HG03039 (cell line): ENCODE results near the gene TRH.

Experiments
- ATAC-seq: cut with Tn5 transposase; IDR thresholded peaks from one replicate; pipeline ENCODE4 v1.9.1; 2021; ENCODE audit warnings: mild to moderate bottlenecking, moderate library complexity; ENCODE audit not compliant: unreplicated experiment

Gene TRH, protein sequence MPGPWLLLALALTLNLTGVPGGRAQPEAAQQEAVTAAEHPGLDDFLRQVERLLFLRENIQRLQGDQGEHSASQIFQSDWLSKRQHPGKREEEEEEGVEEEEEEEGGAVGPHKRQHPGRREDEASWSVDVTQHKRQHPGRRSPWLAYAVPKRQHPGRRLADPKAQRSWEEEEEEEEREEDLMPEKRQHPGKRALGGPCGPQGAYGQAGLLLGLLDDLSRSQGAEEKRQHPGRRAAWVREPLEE

DNA sequence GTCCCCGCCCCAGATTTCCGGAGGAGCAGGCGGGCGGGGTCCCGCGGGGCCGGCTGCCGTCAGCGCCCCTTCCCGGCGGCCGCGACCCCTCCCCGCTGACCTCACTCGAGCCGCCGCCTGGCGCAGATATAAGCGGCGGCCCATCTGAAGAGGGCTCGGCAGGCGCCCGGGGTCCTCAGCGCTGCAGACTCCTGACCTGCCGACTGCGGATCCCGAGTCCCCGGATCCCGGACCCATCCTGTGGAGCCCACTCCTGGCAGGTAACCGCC lies at the start of gene TRH:
Gene TRH, plus strand, starts transcription at position 157 of the 269 bp plus-strand sequence. CDS start 1,097 bp downstream, outside the sequence.
- no peak for ATAC-seq

GRCh38 chr3:129927072-129927471 lies 47.4 kb upstream of the TRH start:
- no peak for ATAC-seq

DNA sequence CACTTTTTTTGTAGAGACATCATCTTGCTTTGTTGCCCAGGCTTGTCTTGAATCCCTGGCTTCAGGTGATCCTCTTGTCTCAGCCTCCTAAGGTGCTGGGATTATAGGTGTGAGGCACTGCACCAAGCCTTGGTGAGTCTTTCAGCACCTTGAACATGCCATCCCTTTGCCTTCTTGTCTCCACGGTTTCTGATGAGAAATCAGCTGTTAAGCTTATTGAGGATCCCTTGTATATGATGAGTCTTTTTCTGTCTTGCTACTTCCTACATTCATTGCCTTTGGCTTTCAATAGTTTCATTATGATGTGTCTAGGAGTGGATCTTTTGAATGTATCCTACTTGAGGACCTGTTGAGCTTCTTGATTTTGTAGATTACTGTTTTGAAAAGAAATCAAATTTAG lies 45.1 kb upstream of the TRH start:
- ATAC-seq, result no peak

DNA sequence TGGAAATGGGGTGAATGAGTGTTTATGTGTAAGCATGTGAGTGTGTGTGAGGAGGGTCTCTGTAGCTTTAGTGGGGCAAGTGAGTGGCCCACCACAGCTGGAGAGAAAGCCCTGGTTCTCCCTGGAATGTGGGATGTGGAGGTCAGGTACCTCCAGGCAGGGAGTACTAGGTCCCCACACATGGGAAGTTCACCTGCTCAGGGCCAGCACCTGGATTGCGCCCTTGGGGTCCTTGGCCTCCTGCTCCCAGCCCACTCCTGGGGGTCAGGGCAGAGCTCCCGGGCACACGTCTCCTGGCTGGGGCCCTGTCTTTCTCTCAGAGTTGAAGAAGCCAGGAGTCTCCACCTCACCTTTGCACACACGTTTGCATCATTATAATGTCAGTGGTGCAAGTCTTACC lies 41.0 kb upstream of the TRH start:
- ATAC-seq, result no peak

GRCh38 chr3:129934234-129935123 lies 40.0 kb upstream of the TRH start:
- ATAC-seq, result no peak

- no peak for ATAC-seq
These were observed 37.8 kb upstream of the TRH start for GRCh38 chr3:129936757-129937156.

- ATAC-seq, result no peak
These were observed 36.8 kb upstream of the TRH start for GRCh38 chr3:129937717-129938116.

GRCh38 chr3:129938140-129938930 lies 36.2 kb upstream of the TRH start:
- ATAC-seq, result no peak

GRCh38 chr3:129940086-129940485 lies 34.4 kb upstream of the TRH start:
- ATAC-seq, result no peak

DNA sequence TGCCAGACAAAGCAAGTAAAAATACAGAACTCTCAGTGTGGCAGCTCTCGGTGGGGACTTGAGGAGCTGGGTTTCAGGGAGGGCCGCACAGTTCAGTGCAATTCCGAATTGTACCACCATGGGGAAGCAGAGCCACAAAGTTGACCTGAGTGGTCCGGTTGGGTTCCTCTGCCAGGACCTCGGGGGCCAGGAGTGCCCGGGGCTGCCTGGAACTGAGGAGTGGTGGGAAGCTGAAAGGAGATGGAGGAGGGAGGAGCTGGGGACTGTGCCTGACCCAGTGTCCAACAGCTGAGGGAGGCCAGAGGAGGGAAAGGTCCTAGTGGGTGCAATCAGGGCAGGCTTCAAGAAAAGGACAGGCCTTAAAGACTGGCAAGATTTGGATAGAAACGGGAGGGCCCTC lies 32.2 kb upstream of the TRH start:
- no peak for ATAC-seq

- ATAC-seq, result no peak
These were observed 31.5 kb upstream of the TRH start for GRCh38 chr3:129943020-129943419.

DNA sequence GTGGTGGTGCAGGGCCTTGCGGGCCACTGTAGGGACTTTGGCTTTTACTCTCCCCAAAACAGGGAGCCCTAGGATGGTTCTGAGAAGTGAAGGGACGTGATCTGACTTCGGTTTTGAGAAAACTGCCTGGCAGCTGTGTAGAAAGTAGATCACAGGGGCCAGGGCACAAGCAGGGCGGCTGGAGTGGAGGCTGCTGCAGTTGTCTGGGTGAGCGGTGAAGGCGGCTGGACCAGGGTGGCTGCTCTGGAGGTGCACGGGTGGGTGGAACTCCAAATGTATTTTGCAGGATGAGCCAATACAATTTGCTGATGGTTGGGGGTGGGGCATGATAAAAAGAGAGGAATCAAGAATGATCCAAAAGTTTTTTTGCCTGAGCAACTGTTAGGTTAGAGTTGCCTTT lies 29.8 kb upstream of the TRH start:
- ATAC-seq, result no peak

GRCh38 chr3:129947538-129948240 lies 26.8 kb upstream of the TRH start:
- no peak for ATAC-seq

DNA sequence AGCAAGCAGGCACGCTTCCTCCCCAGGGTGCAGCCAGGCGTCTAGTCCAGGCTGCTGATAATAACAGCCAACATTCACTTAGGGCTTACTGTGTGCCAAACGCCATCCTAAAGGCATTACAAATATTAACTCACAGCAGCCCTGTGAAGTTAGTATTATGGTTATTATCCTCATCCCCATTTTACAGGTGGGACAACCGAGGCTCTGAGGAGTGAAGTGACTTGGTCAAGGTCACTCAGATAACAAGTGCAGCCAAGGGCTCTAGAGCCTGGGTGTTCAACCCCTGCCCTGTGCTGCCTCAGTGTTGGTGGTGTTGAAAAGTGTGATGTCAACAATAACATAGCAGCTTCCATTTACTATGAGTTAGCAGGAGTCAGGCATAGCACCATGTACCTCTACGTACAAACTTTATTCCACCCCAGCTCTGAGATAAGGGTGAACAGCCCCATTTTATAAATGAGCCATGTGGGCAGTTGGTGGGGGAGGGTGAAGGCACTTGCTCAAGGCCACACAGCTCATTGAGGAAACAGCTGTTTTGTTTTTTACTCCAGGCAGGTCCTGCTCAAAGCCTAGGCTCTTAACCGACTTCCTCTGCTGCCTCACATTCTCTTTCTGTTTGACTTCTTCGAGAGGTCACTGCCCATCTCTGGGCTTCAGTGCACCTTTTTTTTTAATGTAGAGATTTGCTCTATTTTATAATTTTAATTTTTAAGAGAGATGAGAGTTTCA lies 24.0 kb upstream of the TRH start:
- no peak for ATAC-seq

DNA sequence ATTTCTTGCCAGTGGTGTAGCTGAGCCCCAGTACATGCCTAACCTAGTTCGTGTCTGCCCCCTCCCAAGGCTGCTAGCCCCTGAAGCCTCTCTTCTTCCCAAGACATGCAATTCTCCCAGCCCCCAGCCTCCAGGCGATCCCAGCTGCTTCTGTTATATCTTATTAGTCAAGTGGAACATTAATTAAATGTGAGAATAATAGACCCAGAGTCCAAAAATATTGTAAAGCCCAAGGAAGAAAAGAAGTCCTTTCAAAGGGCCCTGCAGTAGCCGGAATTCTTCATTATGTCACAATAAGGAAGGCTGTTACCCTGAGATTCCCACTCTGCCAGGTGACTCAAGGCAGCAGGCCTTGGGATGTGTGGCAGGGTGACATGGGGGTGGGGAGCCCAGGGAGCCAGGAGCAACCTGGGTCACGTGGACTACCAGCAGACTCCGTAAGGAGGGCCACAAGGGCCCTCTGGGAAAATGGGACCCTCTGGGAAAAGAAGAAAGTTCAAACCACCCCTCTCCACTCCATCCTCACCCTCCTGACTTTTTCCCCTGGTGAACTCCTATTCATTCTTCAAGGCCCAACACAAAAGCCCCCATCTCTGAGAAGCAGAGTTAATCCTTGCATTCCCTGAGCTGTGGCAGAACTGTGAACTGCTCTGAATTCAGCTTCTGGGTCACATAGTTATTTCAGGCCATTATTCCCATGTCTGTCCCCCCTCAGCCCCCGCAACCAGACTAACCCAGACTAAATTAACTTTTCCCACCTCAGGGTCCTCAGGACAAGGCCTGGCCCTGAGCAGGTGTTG lies 21.8 kb upstream of the TRH start:
- no peak for ATAC-seq

- ATAC-seq, result no peak
These were observed 20.9 kb upstream of the TRH start for GRCh38 chr3:129953621-129954020.

DNA sequence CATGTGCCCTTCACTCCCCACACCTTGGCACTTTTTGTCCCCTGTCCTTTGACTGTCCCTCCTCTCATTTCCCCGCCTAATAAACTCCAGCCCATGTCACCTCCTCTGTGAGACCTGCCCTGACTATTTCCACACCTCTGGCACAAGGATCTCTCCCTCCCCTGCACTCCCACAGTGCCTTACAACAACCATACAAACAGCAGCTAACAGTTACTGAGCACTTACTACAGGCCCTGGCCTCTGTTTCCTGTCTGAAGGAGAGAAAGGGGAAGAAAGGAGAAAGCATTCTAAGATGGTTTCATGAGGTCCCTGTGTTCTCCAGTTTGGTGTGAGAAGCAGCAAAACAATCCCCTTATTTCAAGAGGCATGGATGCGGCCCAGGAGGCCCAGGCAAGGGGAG lies 20.0 kb upstream of the TRH start:
- no peak for ATAC-seq

DNA sequence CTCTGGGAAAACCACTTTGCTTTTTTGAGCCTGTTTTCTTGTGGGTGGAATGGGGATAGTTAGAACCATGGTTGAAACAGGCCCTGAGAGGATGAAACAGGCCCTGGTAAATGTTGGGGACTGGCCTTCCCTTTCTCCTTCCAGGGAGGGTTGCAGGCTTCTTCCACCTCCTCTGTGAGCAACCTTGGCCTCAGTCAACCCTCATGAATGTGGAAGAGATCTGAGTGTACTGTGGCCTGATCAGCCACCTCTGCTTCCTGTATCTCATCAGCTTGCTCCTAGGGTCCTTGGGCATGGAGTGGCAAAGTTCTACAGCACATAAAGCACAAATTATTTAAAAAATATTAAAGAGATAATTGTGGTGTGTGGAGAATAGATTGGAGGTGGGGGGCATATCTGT lies 17.6 kb upstream of the TRH start:
- ATAC-seq, result no peak

DNA sequence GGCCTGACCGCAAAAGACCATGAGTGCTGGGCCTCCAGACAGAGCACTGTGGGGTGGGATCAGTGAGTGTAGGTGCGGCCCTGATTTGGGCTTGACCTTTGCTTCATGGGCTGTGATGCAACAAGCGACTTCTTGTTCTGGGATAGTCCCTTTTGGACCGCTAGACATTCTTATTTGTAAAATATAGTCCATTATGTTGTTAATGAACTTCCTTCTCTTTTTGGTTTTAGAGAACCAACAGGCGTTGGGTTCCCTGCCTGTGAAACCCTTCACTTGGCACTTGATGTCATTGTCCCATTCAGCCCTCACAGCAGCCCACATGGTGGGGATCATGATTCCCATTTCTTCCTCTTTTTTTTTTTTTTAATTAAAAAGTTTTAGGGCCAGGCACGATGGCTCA lies 15.8 kb upstream of the TRH start:
- ATAC-seq, result no peak

DNA sequence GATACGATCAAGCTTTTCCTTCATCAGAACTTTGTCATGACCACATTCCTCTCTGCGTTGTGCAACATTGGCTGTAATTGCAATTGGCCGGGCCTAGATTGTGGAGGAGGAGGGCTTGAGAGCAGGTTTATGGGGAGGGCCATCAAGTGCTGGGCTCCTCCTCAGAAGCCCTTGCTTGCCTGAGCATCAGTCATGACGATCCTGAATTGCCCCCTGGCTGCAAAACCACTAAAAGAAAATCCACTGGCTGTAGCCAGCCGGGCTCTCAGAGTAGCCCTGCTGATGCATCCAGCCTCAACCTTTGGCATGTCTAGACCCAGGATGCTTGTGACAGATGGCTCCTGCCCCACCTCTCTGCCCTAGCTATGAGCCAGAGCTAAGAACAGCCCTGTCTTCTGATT lies 13.4 kb upstream of the TRH start:
- ATAC-seq, result no peak
